Measurements from ENCODE around the gene CROCC2.
A peak's percentile ranks its signal among the peaks of the same experiment; 100 is the strongest.

CROCC2 gene

GRCh38 chr2:241009601-241010530 is 103.7 kb downstream of the CROCC2 start (continued):
- TF ChIP-seq GLIS2 (tag by site-specific recombination; IDR thresholded peaks at IDR 0.05), result peak; percentile 53
- TF ChIP-seq SP2 (tag by site-specific recombination; IDR thresholded peaks at IDR 0.05), result peak; percentile 45
- no peak for TF ChIP-seq ZBTB17 (tag by site-specific recombination; IDR thresholded peaks at IDR 0.05)
- TF ChIP-seq ZNF501 (tag by site-specific recombination; IDR thresholded peaks at IDR 0.05), result no peak
- TF ChIP-seq ZNF747 (tag by site-specific recombination; IDR thresholded peaks at IDR 0.05), result no peak
- TF ChIP-seq ZNF10 (tag by site-specific recombination; IDR thresholded peaks at IDR 0.05), result no peak
- peak; percentile 44 for TF ChIP-seq PATZ1 (tag by site-specific recombination; IDR thresholded peaks at IDR 0.05)
- TF ChIP-seq KLF7 (tag by site-specific recombination; IDR thresholded peaks at IDR 0.05; ENCODE audit: borderline replicate concordance), result no peak
- peak; percentile 79 for TF ChIP-seq EGR2 (tag by site-specific recombination; IDR thresholded peaks at IDR 0.05; ENCODE audit: low read depth)
- TF ChIP-seq ZNF19 (tag by site-specific recombination; IDR thresholded peaks at IDR 0.05; ENCODE audit: low read depth), result no peak
- no peak for TF ChIP-seq ZNF394 (tag by site-specific recombination; IDR thresholded peaks at IDR 0.05; ENCODE audit: borderline replicate concordance)
- no peak for TF ChIP-seq ZNF701 (tag by site-specific recombination; IDR thresholded peaks at IDR 0.05)
- TF ChIP-seq ZNF792 (tag by site-specific recombination; IDR thresholded peaks at IDR 0.05), result no peak
- no peak for TF ChIP-seq CTCF (tag by site-specific recombination; IDR thresholded peaks at IDR 0.05)
- no peak for TF ChIP-seq ZNF24 (tag by site-specific recombination; IDR thresholded peaks at IDR 0.05)
- TF ChIP-seq OSR2 (tag by site-specific recombination; IDR thresholded peaks at IDR 0.05), result 0 out of 2 replicates have a peak, but pooled peaks have one; percentile 46
- no peak for TF ChIP-seq KLF8 (tag by site-specific recombination; IDR thresholded peaks at IDR 0.05)

GRCh38 chr2:241010531-241011295 is 104.6 kb downstream of the CROCC2 start:
- ChIA-PET CTCF (interaction anchor here (0.6 to 1.3 kb wide), 3 partner anchors 68 to 922 kb away, joined by 3 to 6 read pairs (median 4); no protein-coding TSS in a partner anchor), POLR2A (interaction anchor here (1.0 to 1.6 kb wide), 3 partner anchors 10 to 139 kb away, joined by 5 to 6 read pairs (median 5); partner anchors contain the start of genes PASK and SNED1)
- H3K27ac ChIP-seq (ENCODE audit: extremely low read depth, low read depth, low read length), result peak overlapping the region; percentile 58; the same call in 1 of the 2 replicates
- H3K4me3 ChIP-seq (ENCODE audit: low read depth, low read length), result peak overlapping the region; percentile 30; the same call in 1 of the 2 replicates
- no peaks in the 10 kb centered on the region for H3K36me3 ChIP-seq (ENCODE audit: control insufficient read depth in 2 of 2, insufficient read depth in 1 of 2, low read length in 2 of 2)
- TF ChIP-seq ZNF157 (tag by site-specific recombination; IDR thresholded peaks at IDR 0.05), result no peak
- TF ChIP-seq GLIS1 (tag by site-specific recombination; IDR thresholded peaks at IDR 0.05), result peak; percentile 76
- no peak for TF ChIP-seq TRIM28 (IDR thresholded peaks at IDR 0.05; ENCODE audit: borderline replicate concordance, low read length)
- H3K4me1 ChIP-seq (ENCODE audit: control insufficient read depth, insufficient read depth, low read length), result peaks cover 11% of the 10 kb centered on the region
- no peaks in the 10 kb centered on the region for H3K9me3 ChIP-seq (ENCODE audit: control insufficient read depth, insufficient read depth, low read depth, low read length)
